CD4-positive, alpha-beta T cell treated with Interleukin-2 at 100 ng/mL for 4 hours (primary cell): ENCODE data around the gene ITSN1.
"Not testable (repeated sequence)": the region's sequence is repeated elsewhere in the genome, so short reads cannot be mapped to it uniquely, and the experiment has no call there.

Source experiments
- DNase-seq: peaks from one replicate; pipeline ENCODE4 v3.0.0-alpha.2; 2020; ENCODE audit warnings: low spot score

ITSN1 gene

DNA sequence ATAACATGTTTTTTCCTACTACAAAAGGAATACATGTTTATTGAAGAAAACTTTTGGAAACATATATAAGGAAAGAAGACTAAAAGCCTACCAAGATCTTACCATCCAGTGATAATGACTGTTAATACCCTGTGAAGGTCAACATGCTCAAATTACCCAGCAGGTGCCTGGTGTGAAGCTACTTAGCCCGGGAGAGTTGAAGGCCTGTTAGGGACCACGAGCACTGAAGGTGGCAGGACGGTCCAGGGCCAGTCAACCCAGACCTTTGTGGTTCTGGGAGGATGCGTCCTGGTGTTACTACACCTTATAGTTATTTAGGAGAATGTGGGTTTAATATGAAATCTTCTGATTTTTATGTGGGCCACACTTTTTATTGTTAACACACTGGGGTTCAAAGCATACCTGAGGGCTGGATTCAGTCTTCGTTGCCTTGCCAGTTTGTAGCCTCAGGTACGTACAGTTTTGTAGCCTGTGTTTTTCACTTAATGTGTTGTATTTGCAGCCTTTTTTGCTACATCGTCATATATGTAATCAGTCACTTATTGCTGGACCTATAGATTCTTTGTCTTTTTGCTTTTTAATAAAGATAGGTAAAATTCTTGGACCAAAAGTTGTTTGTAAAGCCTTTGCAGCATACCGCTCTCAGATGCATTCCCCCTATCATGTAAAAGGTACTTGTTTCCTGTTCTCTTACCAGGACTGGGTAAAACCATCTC, 9.8 kb downstream of the ITSN1 start:
- no peak for DNase-seq

DNA sequence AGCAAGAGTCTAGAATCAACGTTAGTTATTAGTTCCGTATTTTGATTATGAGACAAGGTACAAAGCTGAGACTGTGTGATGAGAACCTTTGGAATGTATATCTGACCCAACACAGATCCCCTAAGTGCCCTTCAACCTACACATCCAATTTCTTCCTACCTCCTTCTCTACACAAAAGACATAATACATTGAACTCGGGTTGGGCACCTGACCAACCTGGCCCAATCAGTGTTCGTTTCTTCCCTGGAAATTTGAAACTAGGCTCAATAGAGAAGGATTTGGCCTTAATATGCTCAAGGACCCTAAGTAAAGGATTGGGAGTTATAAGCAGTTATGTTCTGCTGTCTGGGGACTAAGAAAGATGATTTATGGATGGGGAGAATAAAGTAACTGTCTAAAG, 12.1 kb downstream of the ITSN1 start:
- DNase-seq, result no peak

DNA sequence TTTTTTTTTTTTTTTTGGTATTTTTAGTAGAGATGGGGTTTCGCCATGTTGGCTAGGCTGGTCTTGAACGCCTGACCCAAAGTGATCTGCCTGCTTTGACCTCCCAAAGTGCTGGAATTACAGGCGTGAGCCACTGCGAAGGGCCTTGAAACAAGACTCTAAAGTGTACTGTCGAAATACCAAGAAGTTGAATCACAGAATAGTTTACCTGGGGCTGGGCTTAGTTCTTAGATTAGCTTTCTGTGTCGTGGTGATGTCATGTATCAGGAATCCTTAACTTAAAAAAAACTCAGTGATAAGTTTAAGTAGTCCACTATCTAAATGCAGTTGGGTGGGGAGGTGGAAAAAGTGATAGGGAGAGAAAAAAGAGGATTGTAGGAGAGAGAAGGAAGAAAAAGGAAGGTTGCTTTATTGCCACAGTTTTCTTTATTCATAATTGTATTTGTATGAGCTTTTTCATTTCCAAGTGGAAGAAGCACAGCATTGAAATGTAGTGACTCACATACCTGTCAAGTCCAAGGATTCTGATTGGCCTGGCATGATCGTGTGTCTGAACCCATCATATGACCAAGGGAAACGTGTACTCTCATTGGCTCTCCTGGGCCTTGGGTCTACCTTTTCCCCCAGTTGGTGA, 13.4 kb downstream of the ITSN1 start:
- DNase-seq, result no peak

DNA sequence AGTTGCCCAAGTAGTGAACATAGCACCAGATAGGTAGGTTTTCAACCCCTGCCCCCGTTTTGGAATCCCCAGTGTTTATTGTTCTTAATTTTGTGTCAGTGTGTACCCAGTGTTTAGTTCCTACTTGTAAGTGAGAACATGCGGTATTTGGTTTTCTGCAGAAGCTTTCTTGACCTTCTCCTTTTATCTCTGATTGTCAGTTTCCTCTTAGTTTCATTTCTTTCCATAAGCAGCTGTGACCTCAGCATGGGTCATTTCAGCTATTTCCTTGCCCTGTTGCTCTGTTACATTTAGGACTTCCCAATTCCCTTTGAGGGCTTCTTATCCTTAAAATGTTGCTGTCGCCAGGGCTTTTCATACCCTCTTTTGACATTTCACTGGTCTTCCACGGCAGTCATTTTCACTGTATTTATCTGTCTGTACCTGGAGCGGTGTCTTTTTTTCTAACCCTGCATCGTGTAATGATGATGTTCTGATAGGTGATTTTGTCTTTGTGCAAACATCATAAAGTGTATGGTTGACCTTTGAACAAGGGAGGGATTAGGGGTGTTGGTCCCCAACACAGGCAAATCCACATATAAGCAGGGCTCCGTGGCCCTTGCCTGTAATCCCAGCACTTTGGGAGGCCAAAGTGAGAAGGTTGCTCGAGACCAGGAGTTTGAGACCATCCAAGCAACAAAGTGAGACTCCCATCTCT, 15.0 kb downstream of the ITSN1 start:
- no peak for DNase-seq

DNA sequence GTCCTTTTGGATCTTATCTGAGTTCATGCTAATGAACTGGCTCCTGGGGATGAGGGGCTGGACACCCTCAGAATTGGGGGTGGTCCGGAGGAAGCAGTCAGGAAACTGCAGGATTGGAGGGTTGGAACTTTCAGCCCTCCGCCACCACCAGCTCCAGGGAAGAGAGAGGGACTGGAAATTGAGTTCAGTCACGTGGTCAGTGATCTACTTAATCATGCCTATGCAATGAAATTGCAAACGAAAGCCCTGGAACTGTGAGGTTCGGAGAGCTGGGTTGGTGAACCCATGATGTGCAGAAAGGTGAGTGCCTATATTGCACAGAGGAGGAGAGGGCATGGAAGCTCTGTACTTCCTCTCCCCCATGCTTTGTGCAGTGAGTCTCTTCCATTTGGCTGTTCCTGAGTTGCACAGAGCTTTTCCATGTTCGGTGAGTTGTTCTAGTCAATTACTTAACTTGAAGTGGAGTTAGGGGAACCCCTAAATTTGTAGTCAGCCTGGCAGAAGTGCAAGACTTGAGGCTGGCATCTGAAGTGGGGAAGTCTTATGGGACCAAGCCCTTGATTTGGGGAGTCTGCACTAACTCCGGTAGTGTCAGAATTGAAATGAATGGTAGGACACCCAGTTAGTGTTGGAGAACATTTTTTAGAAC, 16.7 kb downstream of the ITSN1 start:
- DNase-seq, result no peak

DNA sequence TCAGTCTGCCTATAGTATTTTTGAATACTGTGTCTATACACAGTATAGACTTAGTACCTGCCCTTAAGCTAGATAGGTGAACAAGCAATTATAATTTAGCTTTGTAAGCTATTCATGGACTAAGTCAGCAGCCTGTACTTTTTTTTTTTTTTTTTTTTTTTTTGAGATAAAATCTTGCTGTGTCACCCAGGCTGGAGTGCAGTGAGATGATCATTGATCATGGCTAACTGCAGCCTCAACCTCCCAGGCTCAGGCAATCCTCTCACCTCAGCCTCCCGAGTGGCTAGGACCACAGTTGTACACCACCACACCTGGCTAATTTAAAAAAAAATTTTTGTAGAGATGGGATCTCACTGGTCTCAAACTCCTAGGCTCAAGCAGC, 17.3 kb downstream of the ITSN1 start:
- no peak for DNase-seq

DNA sequence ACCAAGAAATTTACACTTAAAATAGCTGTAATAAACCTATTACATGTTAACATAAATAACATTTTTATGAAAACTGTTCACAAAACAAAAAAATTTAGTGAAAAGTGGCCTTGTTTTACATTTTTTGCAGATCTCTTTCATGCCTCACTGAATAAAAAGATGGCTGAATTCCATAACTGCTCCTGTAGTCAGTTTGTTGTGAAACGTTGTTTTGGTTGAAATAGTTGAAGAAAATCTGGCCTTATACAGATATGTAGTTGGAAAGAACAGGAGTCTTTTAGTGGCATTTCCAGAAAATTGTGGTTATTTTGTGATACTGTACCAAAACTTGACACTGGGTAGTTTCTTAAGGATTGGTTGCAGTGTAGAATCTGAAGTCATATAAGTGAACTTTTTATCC, 18.1 kb downstream of the ITSN1 start:
- DNase-seq, result no peak

DNA sequence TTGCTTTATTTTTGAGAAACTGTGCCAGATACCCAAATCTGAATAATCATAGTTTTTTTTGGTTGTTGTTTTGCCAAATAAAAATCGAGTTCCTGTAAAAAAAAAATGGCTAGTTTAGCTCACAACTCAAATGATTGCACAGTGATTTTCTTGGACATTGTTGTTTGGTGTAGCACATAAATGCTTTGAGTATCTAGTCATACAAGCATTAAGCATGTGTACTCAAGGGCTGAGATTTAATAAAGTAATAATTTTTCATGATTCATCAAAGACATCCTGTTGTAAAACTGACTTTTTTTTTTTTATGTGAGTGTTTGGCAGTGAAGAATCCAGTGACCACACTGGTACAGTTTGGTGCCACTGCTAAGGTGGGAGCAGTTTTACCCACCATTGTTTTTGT, 18.8 kb downstream of the ITSN1 start:
- no peak for DNase-seq

DNA sequence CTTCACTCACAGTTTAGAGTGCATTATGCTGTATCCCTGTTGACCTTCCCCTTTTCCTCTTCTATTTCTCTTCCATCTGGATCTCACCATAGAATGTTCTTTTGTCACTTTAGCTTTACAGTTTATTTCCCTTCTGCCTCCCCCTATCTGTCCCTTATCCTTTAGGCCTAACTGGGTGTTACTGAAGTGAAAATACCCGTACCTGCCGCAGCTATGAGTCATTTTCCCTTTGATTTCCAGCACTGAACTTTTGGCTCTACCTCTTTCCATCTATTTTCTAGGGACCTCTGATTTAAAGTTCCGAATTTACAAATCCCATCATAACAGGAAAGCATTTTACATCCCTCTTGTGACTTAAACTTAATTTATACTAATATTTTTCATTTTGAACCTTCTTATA, 19.7 kb downstream of the ITSN1 start:
- DNase-seq, result no peak

DNA sequence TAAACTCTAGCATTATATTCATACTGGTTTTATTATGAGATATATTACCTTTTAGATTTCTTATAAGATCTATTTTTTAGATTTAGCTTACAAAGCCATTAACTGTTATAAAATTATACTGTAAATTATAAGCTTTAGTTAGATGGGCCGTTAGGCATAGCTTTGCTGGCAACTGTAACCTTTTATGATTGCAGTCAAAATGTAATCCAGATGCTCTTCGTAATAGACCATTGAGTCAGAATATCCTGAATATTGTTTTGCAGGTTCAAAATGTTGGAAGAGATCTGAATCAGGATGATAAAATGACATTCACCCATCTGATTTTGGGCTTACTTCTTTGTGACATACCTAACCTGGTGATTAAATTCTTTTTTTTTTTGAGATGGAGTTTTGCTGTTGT, 20.9 kb downstream of the ITSN1 start:
- no peak for DNase-seq

DNA sequence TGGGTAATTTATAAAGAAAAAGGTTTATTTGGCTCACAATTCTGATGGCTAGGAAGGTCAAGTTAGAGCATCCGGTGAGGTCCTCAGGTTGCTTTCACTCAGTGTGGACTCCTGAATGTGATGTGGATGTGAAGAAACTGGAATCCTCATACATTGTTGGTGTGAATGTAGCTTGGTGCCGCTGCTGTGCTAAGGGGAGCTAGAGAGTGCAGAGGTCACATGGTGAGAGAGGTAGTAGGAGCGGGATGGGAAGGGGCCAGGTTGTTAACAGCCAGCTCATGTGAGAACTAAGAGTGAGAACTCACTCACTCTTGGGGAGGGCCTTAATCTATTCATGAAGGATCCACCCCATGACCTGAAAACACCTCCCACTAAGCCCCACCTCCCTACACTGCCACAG, 21.8 kb downstream of the ITSN1 start:
- DNase-seq, result no peak

DNA sequence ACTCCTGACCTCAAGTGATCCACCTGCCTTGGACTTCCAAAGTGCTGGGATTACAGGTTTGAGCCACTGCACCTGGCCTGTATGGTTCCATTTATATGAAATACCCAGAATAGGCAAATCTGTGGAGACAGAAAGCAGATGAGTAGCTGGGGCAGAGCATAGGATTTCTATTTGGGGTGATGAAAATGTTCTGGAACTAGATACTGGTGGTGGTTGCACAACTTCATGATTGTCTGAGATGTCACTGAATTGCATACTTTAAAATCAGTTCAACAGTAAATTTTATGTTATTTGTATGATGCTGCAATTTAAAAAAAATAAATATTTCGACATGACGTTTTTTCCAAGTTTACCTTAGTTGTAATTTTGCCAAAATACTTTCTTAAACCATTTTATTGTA, 23.9 kb downstream of the ITSN1 start:
- DNase-seq, result no peak

DNA sequence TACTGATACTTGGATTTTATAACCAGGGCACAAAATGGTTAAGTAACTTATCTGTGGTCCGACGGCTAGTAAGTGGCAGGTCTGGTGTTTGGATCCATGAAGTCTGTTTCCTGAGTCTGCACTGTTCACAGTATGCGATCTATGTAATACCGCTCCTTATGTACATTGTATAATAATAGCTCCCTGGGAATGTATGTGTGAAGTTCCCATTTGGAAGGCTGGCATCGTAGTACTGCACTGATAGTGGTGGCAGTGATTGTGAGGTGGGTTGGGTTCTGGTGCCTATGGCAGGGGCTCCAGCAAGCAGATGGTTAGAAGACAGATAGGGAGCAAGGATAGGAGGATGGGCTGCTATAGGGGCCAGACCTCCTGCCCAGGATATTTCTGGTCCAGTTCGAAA, 25.3 kb downstream of the ITSN1 start:
- DNase-seq, result no peak

DNA sequence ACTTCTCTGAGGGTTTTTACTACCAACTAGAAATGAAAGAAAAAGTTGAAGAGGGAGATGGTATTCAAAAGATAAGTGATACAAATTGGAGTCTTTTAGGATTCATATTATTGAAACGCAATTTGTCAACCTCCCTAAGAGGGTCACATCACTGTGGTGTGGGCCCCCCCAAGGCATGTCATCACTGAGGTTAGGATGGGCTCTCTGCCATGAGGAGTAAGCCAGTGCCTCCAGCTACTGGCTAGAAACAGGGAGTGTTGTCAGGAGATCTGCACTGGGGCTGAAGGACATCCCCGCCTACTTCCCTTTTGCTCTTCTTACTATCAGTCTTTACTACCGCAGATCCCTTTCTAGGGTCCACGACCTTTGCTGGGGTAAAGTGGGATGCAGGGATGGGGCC, 25.9 kb downstream of the ITSN1 start:
- no peak for DNase-seq

DNA sequence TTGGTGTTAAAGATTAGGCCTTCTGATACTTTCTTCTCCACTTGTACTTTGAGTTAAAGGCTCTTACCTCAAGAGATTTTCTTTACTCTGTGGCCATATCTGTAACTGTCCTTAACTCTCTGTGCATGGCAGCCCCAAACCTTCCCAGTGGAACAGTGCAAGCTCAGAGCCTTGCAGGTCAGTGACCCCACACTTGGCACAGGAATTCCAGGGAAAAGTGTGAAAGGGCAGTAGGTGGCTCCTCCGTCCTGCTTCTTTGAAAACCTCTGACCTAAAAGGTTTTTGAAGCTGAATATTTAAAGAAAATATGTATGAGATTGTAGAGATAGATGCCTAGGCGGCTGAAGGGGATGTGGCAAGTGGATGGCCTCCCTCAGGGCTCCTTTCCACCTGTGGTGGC, 26.3 kb downstream of the ITSN1 start:
- no peak for DNase-seq

DNA sequence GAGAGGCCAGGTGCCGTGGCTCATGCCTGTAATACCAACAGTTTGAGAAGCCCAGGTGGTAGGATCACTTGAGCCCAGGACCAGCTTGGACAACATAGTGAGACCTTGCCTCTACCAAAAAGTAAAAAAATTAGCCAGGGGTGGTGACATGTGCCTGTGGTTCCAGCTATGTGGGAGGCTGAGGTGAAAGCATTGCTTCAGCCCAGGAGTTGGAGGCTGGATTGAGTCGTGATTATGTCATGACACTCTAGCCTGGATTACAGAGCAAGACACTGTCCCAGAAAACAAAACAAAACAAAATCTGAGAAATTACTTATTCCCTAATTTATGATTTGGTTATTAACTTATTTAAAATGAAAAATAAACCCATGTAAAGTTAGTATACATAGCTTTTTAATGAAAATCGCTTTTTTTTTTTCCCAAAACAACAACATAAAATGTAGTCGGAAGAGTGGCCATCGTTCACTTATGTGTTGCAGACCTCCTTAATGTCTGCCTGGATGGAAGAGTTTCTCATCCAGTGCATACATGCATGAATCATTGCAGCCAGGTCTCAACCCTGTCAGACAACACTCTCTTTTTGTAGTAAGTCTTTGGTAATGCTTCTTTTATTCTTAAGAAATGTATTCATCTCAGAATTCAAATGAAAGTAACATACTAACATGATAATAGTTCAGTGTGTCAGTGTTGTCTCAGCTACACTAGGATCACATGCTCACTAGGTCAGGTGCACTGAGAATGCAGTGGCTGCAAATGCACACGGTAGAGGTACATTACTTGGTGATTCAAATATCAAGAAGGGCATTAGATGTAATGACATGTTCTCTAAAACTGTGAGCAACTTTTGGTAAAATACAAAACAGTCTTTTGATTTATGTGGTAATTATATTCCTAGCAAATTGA, 28.0 kb downstream of the ITSN1 start:
- no peak for DNase-seq

DNA sequence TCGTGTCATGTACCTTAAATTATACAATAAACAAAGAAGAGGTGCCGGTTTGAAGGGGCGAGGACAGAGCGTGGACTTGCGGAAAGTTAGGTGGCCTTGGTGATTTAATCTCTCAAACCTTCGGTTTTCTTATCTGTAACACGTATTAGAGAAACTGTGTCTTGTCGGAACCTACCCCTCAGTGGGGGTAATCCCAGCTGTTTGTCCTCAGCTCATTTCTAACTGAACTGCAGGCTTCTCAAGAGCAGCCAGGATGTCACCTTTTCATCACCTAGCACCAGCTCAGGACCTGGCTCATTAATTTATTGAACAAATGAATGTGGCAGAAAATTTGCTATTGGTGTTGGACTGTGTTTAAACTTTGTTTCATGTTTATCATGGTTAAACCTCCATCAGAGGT, 31.2 kb downstream of the ITSN1 start:
- DNase-seq, result no peak

DNA sequence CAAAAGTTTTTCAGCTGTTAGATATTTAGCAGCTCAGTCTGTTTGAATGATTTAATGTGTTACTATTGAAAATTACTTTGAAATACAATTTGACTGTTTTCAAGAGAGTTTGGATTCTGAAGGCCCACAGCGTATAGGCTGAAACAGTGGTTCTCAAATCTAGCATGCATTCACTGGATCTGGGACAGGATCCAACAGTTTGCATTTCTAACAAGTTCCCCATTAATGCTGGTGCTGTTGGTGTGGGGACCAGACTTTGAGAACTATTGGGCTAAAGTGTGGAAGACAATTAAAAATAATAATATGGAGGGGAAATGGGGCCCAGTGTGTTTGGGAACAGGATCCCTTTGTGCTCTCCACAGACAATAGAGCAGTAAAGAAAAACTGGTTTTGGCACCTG, 31.9 kb downstream of the ITSN1 start:
- no peak for DNase-seq

DNA sequence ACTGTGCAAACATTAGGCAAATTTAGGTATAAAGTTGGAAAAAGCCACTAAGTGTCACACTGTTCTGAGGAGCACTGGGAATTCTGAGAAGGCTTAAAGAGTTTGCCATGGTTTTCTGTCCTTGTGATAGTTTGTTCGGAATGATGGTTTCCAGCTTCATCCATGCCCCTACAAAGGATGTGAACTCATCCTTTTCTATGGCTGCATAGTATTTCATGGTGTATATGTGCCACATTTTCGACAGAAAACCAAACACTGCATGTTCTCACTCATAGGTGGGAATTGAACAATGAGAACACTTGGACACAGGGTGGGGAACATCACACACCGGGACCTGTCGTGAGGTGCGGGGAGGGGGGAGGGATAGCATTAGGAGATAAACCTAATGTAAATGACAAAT, 34.4 kb downstream of the ITSN1 start:
- not testable (repeated sequence) for DNase-seq

DNA sequence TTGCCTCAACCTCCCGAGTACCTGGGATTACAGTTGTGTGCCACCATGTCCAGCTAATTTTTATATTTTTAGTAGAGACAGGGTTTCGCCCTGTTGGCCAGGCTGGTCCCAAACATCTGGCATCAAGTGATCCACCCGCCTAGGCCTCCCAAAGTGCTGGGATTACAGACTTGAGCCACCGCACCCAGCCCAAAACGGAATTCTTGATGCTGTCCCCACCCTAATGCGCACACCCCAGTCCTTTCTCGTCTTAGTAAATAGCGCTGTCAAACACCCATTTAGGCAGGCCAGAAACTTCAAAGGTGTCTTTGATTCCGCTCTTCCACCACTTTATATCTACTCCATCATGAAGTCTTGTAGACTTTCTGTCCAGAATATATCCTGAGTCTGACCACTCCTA, 35.1 kb downstream of the ITSN1 start:
- no peak for DNase-seq

DNA sequence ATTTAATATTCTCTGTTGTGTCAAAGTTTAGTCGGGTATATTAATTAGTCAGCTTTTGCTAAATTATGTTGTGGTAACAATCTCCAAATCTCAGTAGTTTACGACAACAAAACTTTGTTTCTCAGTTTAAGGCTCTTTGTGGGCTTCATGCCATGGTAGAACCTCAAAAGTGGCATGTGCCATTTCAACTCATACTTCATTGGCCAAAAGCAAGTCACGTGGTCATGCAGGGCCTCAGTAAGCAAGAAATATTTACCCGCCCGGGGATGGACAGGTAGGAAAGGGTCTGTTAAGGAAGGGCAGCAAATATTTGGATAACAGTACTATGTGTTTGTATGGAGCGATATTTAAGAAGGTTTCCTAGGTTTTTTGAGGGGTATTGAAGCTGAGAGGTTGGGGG, 38.6 kb downstream of the ITSN1 start:
- no peak for DNase-seq

DNA sequence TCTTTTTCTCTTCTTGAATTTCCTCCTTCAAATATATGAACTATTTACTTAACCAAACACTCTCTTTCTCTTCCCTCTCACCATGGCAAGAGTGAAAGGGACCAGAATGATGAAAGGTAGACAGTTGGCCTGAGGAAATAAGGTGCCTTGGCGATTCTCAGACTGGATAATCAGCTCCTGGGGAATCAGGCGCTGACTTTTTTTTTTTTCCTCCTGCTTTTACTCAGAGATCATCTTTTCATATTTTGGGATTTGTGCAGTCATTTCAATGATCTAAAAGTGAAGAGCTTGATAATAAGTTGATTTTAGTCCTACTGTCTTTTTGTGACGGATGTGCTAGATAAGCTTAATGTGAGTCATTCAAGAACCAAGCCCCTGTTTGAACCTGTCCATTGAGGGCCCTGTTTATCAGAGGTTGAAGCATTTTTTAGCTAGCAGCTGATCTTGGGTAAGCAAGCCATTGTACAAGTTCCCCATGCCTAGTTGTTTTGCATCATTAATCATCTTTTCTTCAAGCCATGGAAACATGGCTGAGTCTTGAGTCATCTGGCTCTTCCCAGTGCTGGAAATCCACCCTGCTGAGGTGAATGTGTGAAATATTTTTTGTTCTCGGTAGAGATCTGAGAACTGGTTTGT, 40.8 kb downstream of the ITSN1 start:
- no peak for DNase-seq
